ENCODE results near the gene PRKACG.

Gene PRKACG

DNA sequence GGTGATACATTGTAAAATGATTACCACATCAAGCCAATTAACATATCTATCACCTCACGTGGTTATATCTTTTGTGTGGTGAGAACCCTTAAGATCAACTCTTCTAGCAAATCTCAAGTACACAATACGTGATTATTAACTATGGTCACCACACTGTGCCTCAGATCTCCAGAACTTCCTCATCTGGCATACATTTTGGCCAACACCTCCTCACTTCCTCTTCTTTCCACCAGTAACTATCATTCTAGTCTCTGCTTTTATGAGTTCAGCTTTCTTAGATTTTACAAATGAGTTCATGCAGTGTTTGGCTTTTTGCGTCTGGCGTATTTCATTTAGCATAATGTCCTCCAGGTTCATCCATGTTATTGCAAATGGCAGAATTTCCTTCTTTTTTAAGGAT is 35.8 kb downstream of the PRKACG start:
- no peak for TF ChIP-seq CTCF (IDR thresholded peaks at IDR 0.05)

- TF ChIP-seq CTCF (IDR thresholded peaks at IDR 0.05) = no peak
These were observed 38.4 kb downstream of the PRKACG start for GRCh38 chr9:68975365-68976043.

- TF ChIP-seq CTCF (IDR thresholded peaks at IDR 0.05) = no peak
These were observed 39.0 kb downstream of the PRKACG start for GRCh38 chr9:68974901-68975300.

GRCh38 chr9:68974431-68974830 is 39.5 kb downstream of the PRKACG start:
- TF ChIP-seq CTCF (IDR thresholded peaks at IDR 0.05) = no peak

- TF ChIP-seq CTCF (IDR thresholded peaks at IDR 0.05) = no peak
These were observed 40.3 kb downstream of the PRKACG start for GRCh38 chr9:68973619-68974018.

GRCh38 chr9:68970151-68970550 is 43.8 kb downstream of the PRKACG start:
- TF ChIP-seq CTCF (IDR thresholded peaks at IDR 0.05) = no peak

- no peak for TF ChIP-seq CTCF (IDR thresholded peaks at IDR 0.05)
These were observed 44.4 kb downstream of the PRKACG start for GRCh38 chr9:68969538-68969937.

GRCh38 chr9:68967800-68968199 is 46.1 kb downstream of the PRKACG start:
- no peak for TF ChIP-seq CTCF (IDR thresholded peaks at IDR 0.05)
